ENCODE measurements around the gene ACTN4. TPM values are rescaled to one million over a fixed set of nuclear protein-coding genes. Genes with fewer than 3 reads are reported as not detected.
A peak's percentile ranks its signal among the peaks of the same experiment; 100 is the strongest.

Gene ACTN4
- total RNA-seq, 1 experiment from 2014 or later, result 3,297 TPM

DNA sequence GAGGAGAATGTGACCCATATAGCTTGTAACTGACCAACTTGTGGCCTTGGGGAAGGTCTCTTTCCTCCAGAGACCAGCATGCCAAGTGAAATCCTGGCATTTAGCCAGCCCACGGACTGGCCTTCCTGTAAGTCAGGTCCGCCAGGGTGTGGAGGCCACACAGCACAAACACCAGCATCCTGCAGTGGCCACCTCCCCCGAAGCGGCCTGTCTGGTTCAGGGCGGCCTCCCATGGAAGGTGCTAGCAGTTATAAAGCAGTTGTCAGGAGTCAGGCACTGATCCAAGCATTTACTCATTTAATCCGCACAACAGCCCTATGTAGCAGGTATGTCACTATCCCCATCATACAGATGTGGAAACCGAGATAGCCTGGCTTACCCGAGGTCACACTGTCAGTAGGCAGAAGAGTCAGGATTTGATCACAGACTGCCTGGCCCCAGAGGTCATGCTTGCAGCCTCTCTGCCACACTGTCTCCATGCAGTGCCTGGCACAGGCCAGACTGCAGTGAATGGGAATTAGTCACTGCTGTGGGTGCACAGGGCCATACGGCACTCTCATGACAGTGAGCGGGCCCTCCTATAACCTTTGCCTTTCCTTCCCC lies 60.2 kb downstream of the ACTN4 start:
- peak overlapping the region; percentile 65 for H3K27ac ChIP-seq (ENCODE audit: low read length)
- no peak overlapping the region for H3K4me3 ChIP-seq (ENCODE audit: low read depth in 2 of 2, low read length in 2 of 2)
- TF ChIP-seq, protein P1, sequence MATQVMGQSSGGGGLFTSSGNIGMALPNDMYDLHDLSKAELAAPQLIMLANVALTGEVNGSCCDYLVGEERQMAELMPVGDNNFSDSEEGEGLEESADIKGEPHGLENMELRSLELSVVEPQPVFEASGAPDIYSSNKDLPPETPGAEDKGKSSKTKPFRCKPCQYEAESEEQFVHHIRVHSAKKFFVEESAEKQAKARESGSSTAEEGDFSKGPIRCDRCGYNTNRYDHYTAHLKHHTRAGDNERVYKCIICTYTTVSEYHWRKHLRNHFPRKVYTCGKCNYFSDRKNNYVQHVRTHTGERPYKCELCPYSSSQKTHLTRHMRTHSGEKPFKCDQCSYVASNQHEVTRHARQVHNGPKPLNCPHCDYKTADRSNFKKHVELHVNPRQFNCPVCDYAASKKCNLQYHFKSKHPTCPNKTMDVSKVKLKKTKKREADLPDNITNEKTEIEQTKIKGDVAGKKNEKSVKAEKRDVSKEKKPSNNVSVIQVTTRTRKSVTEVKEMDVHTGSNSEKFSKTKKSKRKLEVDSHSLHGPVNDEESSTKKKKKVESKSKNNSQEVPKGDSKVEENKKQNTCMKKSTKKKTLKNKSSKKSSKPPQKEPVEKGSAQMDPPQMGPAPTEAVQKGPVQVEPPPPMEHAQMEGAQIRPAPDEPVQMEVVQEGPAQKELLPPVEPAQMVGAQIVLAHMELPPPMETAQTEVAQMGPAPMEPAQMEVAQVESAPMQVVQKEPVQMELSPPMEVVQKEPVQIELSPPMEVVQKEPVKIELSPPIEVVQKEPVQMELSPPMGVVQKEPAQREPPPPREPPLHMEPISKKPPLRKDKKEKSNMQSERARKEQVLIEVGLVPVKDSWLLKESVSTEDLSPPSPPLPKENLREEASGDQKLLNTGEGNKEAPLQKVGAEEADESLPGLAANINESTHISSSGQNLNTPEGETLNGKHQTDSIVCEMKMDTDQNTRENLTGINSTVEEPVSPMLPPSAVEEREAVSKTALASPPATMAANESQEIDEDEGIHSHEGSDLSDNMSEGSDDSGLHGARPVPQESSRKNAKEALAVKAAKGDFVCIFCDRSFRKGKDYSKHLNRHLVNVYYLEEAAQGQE (IDR thresholded peaks at IDR 0.05; ENCODE audit: insufficient read depth in 1 of 2, low read depth in 2 of 2, low read length in 1 of 2), result no peak
- TF ChIP-seq SIN3A (IDR thresholded peaks at IDR 0.05; ENCODE audit: borderline replicate concordance, insufficient read depth, low read depth, low read length), result no peak
- TF ChIP-seq, protein P2, sequence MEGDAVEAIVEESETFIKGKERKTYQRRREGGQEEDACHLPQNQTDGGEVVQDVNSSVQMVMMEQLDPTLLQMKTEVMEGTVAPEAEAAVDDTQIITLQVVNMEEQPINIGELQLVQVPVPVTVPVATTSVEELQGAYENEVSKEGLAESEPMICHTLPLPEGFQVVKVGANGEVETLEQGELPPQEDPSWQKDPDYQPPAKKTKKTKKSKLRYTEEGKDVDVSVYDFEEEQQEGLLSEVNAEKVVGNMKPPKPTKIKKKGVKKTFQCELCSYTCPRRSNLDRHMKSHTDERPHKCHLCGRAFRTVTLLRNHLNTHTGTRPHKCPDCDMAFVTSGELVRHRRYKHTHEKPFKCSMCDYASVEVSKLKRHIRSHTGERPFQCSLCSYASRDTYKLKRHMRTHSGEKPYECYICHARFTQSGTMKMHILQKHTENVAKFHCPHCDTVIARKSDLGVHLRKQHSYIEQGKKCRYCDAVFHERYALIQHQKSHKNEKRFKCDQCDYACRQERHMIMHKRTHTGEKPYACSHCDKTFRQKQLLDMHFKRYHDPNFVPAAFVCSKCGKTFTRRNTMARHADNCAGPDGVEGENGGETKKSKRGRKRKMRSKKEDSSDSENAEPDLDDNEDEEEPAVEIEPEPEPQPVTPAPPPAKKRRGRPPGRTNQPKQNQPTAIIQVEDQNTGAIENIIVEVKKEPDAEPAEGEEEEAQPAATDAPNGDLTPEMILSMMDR (IDR thresholded peaks at IDR 0.05), result no peak
- no peak for TF ChIP-seq POLR2AphosphoS5 (IDR thresholded peaks at IDR 0.05; ENCODE audit: low read depth, low read length)
- TF ChIP-seq TCF7L2 (IDR thresholded peaks at IDR 0.05; ENCODE audit: low read depth, low read length), result no peak
- in situ Hi-C loops (cut with HindIII; ENCODE audit: low pct_unique_long_range_greater_than_20kb, low sequenced_read_pairs), result no loop called here
- H3K4me1 ChIP-seq (ENCODE audit: control insufficient read depth, insufficient read depth, low read length), result peaks cover 88% of the 10 kb centered on the region
- no TSS peak for BruUV-seq (replicated peaks)
- H3K9me3 ChIP-seq (ENCODE audit: control insufficient read depth, insufficient read depth, low read depth, low read length), result no peaks in the 10 kb centered on the region
- H3K27me3 ChIP-seq (ENCODE audit: control insufficient read depth, insufficient read depth, low read length), result no peaks in the 10 kb centered on the region
- peak; percentile 10; the same call in 1 of the 2 replicates for ATAC-seq
- CTCF ChIA-PET, result no interaction called here
- POLR2A ChIA-PET, result interaction anchor here (0.5 kb wide), 1 partner anchor 572 kb away, joined by 6 read pairs; no protein-coding TSS in a partner anchor
- no peak for DNase-seq (ENCODE audit: low read depth, low spot score)
- intact Hi-C loops (cut with micrococcal nuclease; ENCODE audit: unreplicated experiment), result no loop called here
- peaks cover 87% of the 10 kb centered on the region for H3K36me3 ChIP-seq (ENCODE audit: control insufficient read depth, insufficient read depth, low read length)

DNA sequence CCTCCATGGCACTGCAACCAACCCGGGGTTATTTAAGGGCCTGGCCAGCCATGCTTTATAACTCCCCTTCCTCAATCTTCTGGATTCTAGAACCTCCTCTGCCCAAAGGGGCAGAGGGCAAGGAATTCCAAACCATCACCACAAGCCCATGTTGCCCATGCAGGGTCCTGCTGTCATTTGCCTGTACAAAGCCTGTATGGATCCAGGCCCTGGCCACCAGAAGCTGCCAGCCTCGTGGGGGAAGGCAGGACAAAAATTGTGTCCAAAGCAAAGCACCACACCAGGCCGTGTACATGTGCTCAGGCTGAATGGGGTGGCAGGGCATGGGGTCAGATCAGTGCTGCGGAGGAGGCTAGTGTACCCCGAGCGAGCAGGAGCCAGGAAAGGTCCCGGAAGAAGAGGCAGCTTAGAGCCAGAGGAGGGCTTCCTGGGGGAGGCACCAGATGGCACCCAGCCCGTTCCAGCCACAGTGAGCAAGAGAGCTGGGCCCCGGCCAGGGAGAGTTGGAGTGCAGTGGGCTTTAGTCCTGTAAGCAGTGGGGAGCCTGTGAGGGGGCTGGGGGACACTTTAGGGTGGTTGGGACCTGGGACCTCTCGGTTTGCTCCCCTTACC lies 61.1 kb downstream of the ACTN4 start:
- ATAC-seq, result no peak
- DNase-seq (ENCODE audit: low read depth, low spot score), result no peak
- in situ Hi-C loops (cut with HindIII; ENCODE audit: low pct_unique_long_range_greater_than_20kb, low sequenced_read_pairs) (no loop called here), intact Hi-C loops (cut with micrococcal nuclease; ENCODE audit: unreplicated experiment) (no loop called here)
- ChIA-PET POLR2A (no interaction called here), CTCF (no interaction called here)
- TF ChIP-seq POLR2AphosphoS5 (IDR thresholded peaks at IDR 0.05; ENCODE audit: low read depth, low read length) (no peak), SIN3A (IDR thresholded peaks at IDR 0.05; ENCODE audit: borderline replicate concordance, insufficient read depth, low read depth, low read length) (no peak), TCF7L2 (IDR thresholded peaks at IDR 0.05; ENCODE audit: low read depth, low read length) (no peak)
- TF ChIP-seq, protein P1 (IDR thresholded peaks at IDR 0.05; ENCODE audit: insufficient read depth in 1 of 2, low read depth in 2 of 2, low read length in 1 of 2), result no peak
- TF ChIP-seq, protein P2 (IDR thresholded peaks at IDR 0.05), result no peak
- H3K36me3 ChIP-seq (ENCODE audit: control insufficient read depth, insufficient read depth, low read length), result peaks cover 92% of the 10 kb centered on the region
- H3K27ac ChIP-seq (ENCODE audit: low read length), result peak overlapping the region; percentile 65
- H3K27me3 ChIP-seq (ENCODE audit: control insufficient read depth, insufficient read depth, low read length), result no peaks in the 10 kb centered on the region
- no TSS peak for BruUV-seq (replicated peaks)
- no peaks in the 10 kb centered on the region for H3K9me3 ChIP-seq (ENCODE audit: control insufficient read depth, insufficient read depth, low read depth, low read length)
- H3K4me3 ChIP-seq (ENCODE audit: low read depth in 2 of 2, low read length in 2 of 2), result no peak overlapping the region
- H3K4me1 ChIP-seq (ENCODE audit: control insufficient read depth, insufficient read depth, low read length), result peaks cover 93% of the 10 kb centered on the region

All from Panc1 (cell line).